UCSD-AML1 (cell line): ENCODE data around the gene SLC25A25.
A peak's percentile ranks its signal among the peaks of the same experiment; 100 is the strongest.
"Not testable (repeated sequence)": the region's sequence is repeated elsewhere in the genome, so short reads cannot be mapped to it uniquely, and the experiment has no call there.

Experiments used
- DNase-seq: peaks from one replicate; lab custom pipeline; 2025; ENCODE audit not compliant: unreplicated experiment; lab: John Stamatoyannopoulos, UW

Gene SLC25A25

GRCh38 chr9:128067645-128068385 is at the start of gene SLC25A25:
TSS of gene SLC25A25 (plus strand) at chr9:128068232. CDS start at chr9:128068320, 88 bp downstream.
- DNase-seq = peak; percentile 100

GRCh38 chr9:128020692-128021091 is 47.3 kb upstream of the SLC25A25 start:
- DNase-seq = no peak

GRCh38 chr9:128021098-128021497 is 46.9 kb upstream of the SLC25A25 start:
- no peak for DNase-seq

- no peak for DNase-seq
Observed at GRCh38 chr9:128022886-128023285, 45.1 kb upstream of the SLC25A25 start.

- not testable (repeated sequence) for DNase-seq
Observed at GRCh38 chr9:128023671-128024070, 44.4 kb upstream of the SLC25A25 start.

GRCh38 chr9:128024761-128025308 is 43.2 kb upstream of the SLC25A25 start:
- DNase-seq = no peak

GRCh38 chr9:128025736-128026135 is 42.3 kb upstream of the SLC25A25 start:
- DNase-seq = no peak

GRCh38 chr9:128026255-128026772 is 41.7 kb upstream of the SLC25A25 start:
- peak; percentile 47 for DNase-seq

GRCh38 chr9:128026773-128027541 is 41.1 kb upstream of the SLC25A25 start:
- peak; percentile 59 for DNase-seq

- DNase-seq = no peak
Observed at GRCh38 chr9:128027705-128028104, 40.3 kb upstream of the SLC25A25 start.

- DNase-seq = no peak
Observed at GRCh38 chr9:128033609-128034008, 34.4 kb upstream of the SLC25A25 start.

- peak; percentile 57 for DNase-seq
Observed at GRCh38 chr9:128034821-128035652, 33.0 kb upstream of the SLC25A25 start.

- not testable (repeated sequence) for DNase-seq
Observed at GRCh38 chr9:128036522-128036921, 31.5 kb upstream of the SLC25A25 start.

- DNase-seq = not testable (repeated sequence)
Observed at GRCh38 chr9:128040783-128041182, 27.2 kb upstream of the SLC25A25 start.

GRCh38 chr9:128042043-128042442 is 26.0 kb upstream of the SLC25A25 start:
- no peak for DNase-seq

GRCh38 chr9:128043467-128043868 is 24.6 kb upstream of the SLC25A25 start:
- no peak for DNase-seq

GRCh38 chr9:128045409-128045808 is 22.6 kb upstream of the SLC25A25 start:
- DNase-seq = not testable (repeated sequence)

GRCh38 chr9:128045831-128046230 is 22.2 kb upstream of the SLC25A25 start:
- no peak for DNase-seq

- DNase-seq = no peak
Observed at GRCh38 chr9:128047231-128047630, 20.8 kb upstream of the SLC25A25 start.

- no peak for DNase-seq
Observed at GRCh38 chr9:128048663-128049062, 19.4 kb upstream of the SLC25A25 start.

GRCh38 chr9:128049843-128050242 is 18.2 kb upstream of the SLC25A25 start:
- no peak for DNase-seq
